Lower leg skin (tissue), 4 donors: ENCODE results near the gene SPRED2. TPM values are rescaled to one million over a fixed set of nuclear protein-coding genes. Genes with fewer than 3 reads are reported as not detected.

Source experiments
- DNase-seq, 2 donors: peaks; one replicate each; pipeline ENCODE4 v3.0.0-alpha.2; 2019; ENCODE audit warnings: low spot score in 2 of 2
- H3K4me3 ChIP-seq: fragments of 200-600 bp; sonication (generic); 2 replicates; pipeline ENCODE4 v1.5.1; 2017; ENCODE audit warnings: mild to moderate bottlenecking, low read depth; ENCODE audit not compliant: poor library complexity, severe bottlenecking
- POLR2A ChIP-seq, 2 donors: fragments of 450-650 bp; IDR thresholded peaks; one replicate each; pipeline ENCODE4 v1.6.1; 2016 to 2017; ENCODE audit warnings: antibody characterized with exemption in 2 of 2, mild to moderate bottlenecking in 1 of 2, moderate library complexity in 1 of 2
- WGBS, 2 donors: methylation state at CpG; one replicate each; pipeline ENCODE4 v1.1.5; 2018; 5-methylcytosine and 5-hydroxymethylcytosine counted together
- intact Hi-C: fragments of 100-400 bp; cut with DNase I; formaldehyde crosslinking; loops from one replicate; pipeline ENCODE4 v1.15.0; 2023; ENCODE audit warnings: low total_unique reads
- total RNA-seq, 4 donors: library from RNA; depleted of rRNA; stranded (reverse); fragments of >200 nt; gene quantifications; one replicate each; pipeline ENCODE4 v1.1.0, GENCODE V29; 2016
- TF ChIP-seq, protein P1 (sequence below), 3 donors: fragments of 450-650 bp; IDR thresholded peaks; one replicate each; pipeline ENCODE4 v1.5.1; 2016; ENCODE audit warnings: antibody characterized with exemption in 3 of 3, mild to moderate bottlenecking in 3 of 3, moderate library complexity in 2 of 3

The SPRED2 gene
- total RNA-seq, 4 donors from 2014 or later, result 14.5 to 21.7 (median 16.6) TPM

- WGBS, 2 donors, result 81 to 84% methylated on average over 5 of the region's 5 CpGs
- intact Hi-C loops, result no loop called here
- TF ChIP-seq, protein P1, sequence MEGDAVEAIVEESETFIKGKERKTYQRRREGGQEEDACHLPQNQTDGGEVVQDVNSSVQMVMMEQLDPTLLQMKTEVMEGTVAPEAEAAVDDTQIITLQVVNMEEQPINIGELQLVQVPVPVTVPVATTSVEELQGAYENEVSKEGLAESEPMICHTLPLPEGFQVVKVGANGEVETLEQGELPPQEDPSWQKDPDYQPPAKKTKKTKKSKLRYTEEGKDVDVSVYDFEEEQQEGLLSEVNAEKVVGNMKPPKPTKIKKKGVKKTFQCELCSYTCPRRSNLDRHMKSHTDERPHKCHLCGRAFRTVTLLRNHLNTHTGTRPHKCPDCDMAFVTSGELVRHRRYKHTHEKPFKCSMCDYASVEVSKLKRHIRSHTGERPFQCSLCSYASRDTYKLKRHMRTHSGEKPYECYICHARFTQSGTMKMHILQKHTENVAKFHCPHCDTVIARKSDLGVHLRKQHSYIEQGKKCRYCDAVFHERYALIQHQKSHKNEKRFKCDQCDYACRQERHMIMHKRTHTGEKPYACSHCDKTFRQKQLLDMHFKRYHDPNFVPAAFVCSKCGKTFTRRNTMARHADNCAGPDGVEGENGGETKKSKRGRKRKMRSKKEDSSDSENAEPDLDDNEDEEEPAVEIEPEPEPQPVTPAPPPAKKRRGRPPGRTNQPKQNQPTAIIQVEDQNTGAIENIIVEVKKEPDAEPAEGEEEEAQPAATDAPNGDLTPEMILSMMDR (IDR thresholded peaks at IDR 0.05), result no peak
- TF ChIP-seq POLR2A (IDR thresholded peaks at IDR 0.05), result no peak
- DNase-seq, result no peak
- H3K4me3 ChIP-seq, result no peak overlapping the region
These were observed 134.3 kb downstream of the SPRED2 start for GRCh38 chr2:65298089-65298488.

GRCh38 chr2:65297544-65297943 is 134.9 kb downstream of the SPRED2 start:
- DNase-seq, result no peak
- no peak overlapping the region for H3K4me3 ChIP-seq
- intact Hi-C loops, result no loop called here
- 93 to 94% methylated on average over 9 of the region's 9 CpGs for WGBS, 2 donors
- no peak for TF ChIP-seq POLR2A (IDR thresholded peaks at IDR 0.05)
- TF ChIP-seq, protein P1 (IDR thresholded peaks at IDR 0.05), result no peak

GRCh38 chr2:65296971-65297370 is 135.4 kb downstream of the SPRED2 start:
- WGBS, 2 donors, result 94% methylated on average over 7 of the region's 7 CpGs
- H3K4me3 ChIP-seq, result no peak overlapping the region
- no peak for TF ChIP-seq POLR2A (IDR thresholded peaks at IDR 0.05)
- TF ChIP-seq, protein P1 (IDR thresholded peaks at IDR 0.05), result no peak
- intact Hi-C loops, result no loop called here
- no peak for DNase-seq

- DNase-seq, result no peak
- TF ChIP-seq, protein P1 (IDR thresholded peaks at IDR 0.05), result no peak
- TF ChIP-seq POLR2A (IDR thresholded peaks at IDR 0.05), result no peak
- intact Hi-C loops, result no loop called here
- no peak overlapping the region for H3K4me3 ChIP-seq
- WGBS, 2 donors, result 75 to 79% methylated on average over 6 of the region's 6 CpGs
These were observed 137.7 kb downstream of the SPRED2 start for GRCh38 chr2:65294701-65295100.

- DNase-seq, result no peak
- 42 to 59% methylated on average over 6 of the region's 6 CpGs for WGBS, 2 donors
- intact Hi-C loops, result no loop called here
- no peak overlapping the region for H3K4me3 ChIP-seq
- TF ChIP-seq, protein P1 (IDR thresholded peaks at IDR 0.05), result no peak
- TF ChIP-seq POLR2A (IDR thresholded peaks at IDR 0.05), result no peak
These were observed 138.3 kb downstream of the SPRED2 start for GRCh38 chr2:65294136-65294535.

DNA sequence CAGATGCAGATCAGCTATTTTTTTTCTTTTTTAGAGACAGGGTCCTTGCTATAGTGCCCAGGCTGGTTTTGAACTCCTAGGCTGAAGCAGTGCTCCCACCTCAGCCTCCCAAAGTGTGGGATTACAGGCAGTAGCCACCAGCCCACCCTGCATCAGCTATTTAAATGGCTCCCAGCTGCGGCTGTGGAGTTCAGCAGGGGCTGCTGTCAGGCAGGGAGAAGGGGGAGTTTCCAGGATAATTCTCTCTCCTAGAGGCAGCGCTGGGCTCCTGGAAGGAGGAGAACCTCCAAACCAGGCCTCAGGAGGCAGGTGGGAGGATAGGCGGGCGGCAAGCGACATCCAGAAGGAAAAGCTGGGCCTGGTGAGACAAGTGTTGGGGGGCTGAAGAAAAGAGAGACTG is 139.0 kb downstream of the SPRED2 start:
- WGBS, 2 donors, result 92 to 93% methylated on average over 5 of the region's 5 CpGs
- DNase-seq, result peak in 1 of 2 donors; percentile 67
- no peak overlapping the region for H3K4me3 ChIP-seq
- intact Hi-C loops, result no loop called here
- no peak for TF ChIP-seq POLR2A (IDR thresholded peaks at IDR 0.05)
- TF ChIP-seq, protein P1 (IDR thresholded peaks at IDR 0.05), result no peak
